Hindlimb muscle (tissue), 1 donor: ENCODE results near the gene BEND5. TPM values are rescaled to one million over a fixed set of nuclear protein-coding genes. Genes with fewer than 3 reads are reported as not detected.
A peak's percentile ranks its signal among the peaks of the same experiment; 100 is the strongest.

ENCODE experiments used
- DNase-seq: peaks from one replicate; pipeline ENCODE4 v3.0.0-alpha.2; 2013
- polyA plus RNA-seq: library from polyadenylated mRNA; unstranded; fragments of 120-200 nt; gene quantifications from one replicate; pipeline ENCODE4 v1.2.1, GENCODE V29; 2013; ENCODE audit not compliant: insufficient read length

BEND5 gene
- polyA plus RNA-seq, 1 donor: 10.0 TPM

GRCh38 chr1:48718116-48718630, 58.5 kb downstream of the BEND5 start:
- DNase-seq: no peak

- DNase-seq: no peak
These were observed 59.6 kb downstream of the BEND5 start for GRCh38 chr1:48717082-48717481.

DNA sequence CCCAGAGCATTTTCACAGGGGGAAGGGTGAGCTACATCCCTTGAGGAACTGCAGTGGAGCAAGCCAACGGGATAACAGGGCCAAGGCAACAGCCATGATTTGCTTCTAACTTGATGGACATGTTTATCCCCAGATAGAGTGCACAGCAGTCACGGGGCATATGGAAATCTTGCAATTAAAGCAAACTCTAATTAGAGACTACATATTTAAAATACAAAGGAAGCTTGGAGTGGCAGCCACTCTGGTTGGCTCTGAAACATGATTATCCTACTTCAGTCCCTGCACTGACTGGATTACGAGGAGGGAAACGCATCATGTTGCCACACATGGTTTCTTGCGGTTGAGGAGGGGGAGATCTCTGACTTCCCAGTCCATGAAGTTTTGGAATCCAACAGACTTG, 60.8 kb downstream of the BEND5 start:
- DNase-seq: no peak

DNA sequence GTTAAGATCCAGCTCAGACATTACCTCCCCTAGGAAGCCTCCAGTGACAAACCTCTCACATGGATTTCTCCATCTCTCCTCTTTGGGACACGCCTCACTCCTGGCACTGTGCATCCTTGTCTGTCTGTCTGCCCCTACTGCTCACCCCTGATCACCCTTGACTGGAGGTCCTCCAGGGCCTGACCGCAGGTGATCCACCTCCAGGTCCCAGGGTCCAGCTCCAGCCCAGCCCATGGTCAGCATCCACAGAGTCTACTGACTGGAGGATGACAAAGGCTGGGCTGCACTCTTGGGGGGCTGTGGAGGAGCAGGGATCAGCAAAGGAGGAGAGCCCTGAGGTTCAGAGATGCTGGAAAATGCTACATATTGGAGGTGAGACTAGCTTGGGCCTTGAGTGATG, 65.8 kb downstream of the BEND5 start:
- DNase-seq: no peak

- DNase-seq: no peak
These were observed 66.4 kb downstream of the BEND5 start for GRCh38 chr1:48710318-48710717.

- no peak for DNase-seq
These were observed 72.0 kb downstream of the BEND5 start for GRCh38 chr1:48704736-48705135.

GRCh38 chr1:48701445-48701844, 75.2 kb downstream of the BEND5 start:
- no peak for DNase-seq

DNA sequence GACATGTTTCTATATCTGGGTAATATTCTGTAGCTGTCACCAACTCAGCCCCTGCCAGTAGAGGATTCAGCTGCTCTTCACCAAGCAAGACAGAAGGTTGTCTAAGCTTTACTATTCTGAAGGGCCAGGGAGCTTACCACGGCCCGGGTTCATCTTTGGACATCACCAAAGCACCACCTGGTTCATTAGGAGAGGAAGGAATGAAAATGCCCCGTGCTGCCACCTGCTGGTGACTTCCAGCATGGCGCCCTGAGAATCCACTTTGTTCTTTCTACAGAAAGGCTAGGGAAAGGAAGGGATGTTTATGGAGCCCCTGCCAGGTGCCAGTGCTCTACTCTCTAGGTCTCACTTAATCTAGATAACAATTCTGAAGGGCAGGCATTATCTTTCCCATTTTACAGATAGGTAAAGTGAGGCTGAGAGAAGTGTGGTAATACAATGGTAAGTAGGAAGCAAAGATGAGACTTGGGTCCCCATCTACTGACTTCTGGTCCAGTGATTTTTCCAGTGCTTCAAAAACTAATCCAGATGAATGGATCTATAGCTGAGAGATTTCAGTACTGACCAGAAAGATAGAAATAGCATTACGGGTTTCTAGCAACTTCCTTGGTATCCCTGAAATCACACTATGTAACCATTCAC, 79.5 kb downstream of the BEND5 start:
- DNase-seq: peak; percentile 16

- DNase-seq: no peak
These were observed 81.5 kb downstream of the BEND5 start for GRCh38 chr1:48695161-48695560.

DNA sequence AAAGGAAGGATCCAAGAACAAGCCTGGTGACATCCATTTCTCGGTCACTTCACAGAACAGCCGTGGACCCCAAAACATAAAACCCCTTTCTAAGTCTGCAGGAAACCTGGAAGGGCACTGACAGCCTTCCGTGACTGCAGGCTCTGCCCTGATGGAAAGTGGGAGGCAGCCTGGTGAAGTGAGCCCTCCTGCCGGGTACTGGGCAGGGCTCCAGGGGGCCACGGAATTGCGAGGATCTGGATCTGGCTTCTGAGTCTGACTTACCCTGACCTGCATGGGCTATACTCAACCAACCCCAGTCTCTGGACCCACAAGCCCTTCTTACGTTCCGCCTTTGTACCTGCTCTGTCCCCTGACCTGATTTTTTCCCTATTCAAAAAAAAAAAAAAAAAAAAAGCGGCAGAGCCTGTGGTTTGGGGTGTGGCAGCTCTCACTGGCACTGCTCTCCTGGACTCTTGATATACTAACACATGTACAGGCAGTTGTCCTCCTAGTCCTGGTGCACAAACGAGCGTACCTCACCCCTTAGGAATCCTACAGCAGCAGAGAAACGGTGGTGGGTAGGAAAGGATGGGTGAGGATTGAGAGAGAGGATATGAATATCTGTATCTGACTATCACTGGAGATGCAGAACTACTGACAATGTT, 82.9 kb downstream of the BEND5 start:
- no peak for DNase-seq

- DNase-seq: no peak
These were observed 83.5 kb downstream of the BEND5 start for GRCh38 chr1:48693180-48693579.

DNA sequence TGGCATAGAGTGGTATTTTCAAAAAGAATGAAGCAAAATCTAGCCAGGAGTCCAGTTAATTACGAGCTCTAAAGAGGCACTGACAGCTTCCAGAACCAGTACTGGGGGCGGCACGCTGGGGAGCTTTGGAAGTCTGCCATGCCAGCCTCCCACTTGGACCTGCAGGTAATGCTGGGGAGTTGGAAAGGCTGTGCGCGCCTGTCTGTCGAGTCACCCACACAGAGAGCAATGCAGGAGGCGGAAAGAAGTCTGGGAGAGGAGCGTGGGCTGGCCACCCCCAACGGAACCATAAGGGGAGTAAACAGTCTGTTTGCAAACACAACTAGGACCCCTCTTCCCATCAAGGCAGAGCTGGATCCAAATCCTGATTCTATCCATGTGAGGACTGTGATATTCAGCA, 84.5 kb downstream of the BEND5 start:
- DNase-seq: no peak

DNA sequence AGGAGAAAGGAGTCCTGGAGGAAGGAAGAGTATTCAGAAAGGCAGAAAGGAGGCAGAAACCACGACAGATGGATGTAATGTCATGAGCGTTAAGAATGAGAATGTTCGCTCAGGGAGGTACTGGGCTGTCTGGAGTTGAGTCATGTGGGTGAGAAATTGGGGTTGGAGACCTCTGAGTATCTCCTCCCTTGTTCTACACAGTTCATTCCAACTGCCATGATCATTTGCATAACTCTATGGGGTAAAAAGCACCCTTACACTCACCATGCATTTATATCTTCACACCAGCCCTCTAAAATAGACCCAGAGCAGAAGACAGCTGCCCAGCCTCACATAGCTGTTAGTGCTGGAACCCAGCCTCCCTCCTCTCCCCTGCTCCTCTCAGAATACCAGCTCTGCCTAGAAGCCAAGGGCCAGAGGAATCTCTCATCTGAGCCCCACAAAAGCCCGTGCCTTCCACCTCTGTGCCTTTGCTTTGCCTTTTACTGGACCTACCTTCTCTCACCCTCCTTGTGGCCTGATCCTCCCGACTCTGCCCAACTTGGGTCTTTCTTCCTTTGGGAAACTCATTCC, 85.2 kb downstream of the BEND5 start:
- no peak for DNase-seq

GRCh38 chr1:48688102-48688760, 88.5 kb downstream of the BEND5 start:
- no peak for DNase-seq

- DNase-seq: no peak
These were observed 89.2 kb downstream of the BEND5 start for GRCh38 chr1:48687282-48688045.

DNA sequence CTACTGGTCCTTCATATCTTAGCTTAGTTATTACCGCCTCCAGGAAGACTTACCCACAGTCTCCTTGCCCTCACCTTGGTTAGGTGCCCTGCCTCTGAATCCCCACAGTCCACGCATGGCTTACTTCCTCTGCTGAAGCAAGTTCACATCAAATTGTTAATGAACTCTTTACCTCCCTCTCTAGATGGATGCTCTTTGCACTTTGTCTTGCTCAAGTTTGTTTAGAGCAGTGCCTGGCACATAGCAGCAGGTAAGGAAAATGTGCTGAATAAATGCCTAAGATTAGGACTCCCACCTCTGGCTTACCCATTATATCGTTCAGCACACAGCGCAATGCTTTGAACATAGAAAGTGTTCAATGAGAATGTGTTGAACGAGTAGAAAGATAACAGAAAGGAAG, 90.5 kb downstream of the BEND5 start:
- DNase-seq: no peak

DNA sequence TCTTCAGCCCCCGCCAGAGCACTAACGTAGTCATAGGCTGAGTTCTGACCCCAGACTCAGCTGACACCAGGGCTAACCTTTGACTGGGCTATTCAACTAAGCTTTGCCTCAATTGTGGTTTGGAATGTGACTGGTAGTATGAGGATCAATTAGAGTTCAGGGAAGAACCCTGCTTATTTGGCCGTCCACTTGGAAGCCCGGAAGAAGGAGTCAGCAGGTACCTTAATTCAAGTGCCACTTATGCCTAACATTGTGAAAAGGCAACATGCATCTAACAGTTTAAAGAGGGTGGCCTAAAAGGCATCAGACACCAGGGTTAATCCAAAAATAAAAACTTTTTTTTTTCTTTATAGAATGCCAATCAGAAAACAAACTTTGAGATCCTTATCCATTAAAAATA, 92.3 kb downstream of the BEND5 start:
- no peak for DNase-seq

- DNase-seq: peak; percentile 16
These were observed 92.9 kb downstream of the BEND5 start for GRCh38 chr1:48683839-48684238.

DNA sequence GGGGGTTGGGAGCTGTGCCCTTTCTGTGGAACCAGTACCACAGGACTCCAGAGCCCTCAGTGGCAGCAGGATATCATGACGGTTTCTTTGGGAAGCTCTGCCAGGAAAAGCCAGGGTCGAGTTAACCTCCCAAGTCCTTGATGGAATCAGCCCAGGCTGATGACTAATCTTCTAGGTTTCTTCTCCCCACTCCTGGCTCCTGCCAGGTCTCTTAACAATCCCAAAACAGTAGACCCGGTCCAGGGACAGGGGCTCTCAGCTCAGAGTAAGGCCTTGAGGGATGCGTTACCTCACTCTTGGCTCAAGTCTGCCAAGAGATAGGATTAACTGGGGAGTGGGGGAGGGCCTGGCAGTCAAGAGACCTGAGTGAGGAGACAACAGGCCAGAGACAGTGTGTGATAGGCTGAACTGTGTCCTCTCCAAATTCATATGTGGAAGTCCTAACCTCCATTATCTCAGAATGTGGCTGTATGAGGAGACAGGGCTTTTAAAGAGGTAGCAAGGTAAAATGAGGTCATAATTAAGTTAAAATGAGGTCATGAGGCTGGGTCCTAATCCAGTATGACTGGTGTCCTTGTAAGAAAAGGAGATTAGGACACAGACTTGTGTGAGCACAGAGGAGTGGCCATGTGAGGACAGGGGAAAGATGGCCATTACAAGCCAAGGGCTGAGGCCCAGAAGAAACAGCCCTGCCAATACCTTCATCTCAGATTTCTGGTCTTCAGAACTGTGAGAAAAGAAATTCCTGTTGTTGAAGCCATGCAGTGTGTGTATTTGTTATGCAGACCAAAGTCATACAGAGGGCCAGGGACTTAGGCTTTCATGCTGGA, 95.0 kb downstream of the BEND5 start:
- DNase-seq: no peak

DNA sequence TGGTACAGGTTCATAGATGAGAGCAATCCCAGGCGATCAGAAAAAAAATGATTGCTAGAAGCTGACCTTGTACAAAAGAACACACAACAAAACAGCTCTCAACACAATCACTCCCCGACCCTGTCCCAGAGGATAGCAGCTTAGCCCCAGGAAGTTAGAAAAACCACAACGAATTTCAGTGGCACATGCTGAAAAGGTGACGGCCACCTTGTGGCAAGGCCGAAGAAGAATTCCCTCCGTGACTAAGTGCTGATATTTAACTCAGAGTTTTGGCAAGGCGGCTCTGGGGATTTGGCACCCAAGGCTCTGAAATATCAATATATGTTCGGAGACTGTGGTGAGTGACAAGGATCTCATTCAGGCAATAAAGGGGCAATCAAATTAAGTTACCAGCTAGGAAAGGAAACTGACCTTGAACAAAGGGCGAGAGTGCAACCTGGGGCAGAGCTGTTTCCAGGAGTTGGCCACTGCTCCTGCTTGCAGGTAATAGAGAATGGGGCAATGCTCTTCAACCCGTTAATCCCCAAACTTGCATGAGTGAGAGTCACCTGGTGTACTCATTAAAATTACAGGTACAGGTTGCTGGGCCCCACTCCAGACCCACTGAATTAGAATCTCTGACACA, 96.2 kb downstream of the BEND5 start:
- DNase-seq: no peak

DNA sequence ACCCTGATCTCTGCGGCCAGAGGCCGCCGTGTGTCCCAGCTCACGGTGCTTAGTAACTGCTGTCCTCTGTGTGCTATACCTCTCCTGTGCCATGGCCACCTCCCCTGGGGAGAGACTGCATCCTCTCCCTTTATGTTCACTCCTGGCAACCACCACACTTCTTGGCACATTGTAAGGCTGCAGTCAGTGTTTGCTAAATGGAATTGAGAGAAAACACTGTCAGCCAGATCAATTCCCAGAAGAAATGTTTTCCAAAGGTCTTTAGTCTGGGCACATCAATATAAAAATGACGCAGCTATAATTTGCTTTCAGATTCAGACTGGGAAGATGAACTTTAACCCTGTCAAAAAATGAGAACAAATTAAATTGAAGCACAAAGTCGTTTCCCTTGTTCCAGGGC, 96.8 kb downstream of the BEND5 start:
- DNase-seq: no peak
